Activated CD4-positive, alpha-beta T cell treated with anti-CD3 and anti-CD28 coated beads, Interleukin-2, amount 50 U/mL, for 24 hours (primary cell): ENCODE results near the gene SERPINB1.
"Not testable (repeated sequence)": the region's sequence is repeated elsewhere in the genome, so short reads cannot be mapped to it uniquely, and the experiment has no call there.

Source experiments
- DNase-seq, 2 donors: peaks; one replicate each; pipeline ENCODE4 v3.0.0-alpha.2; 2020; ENCODE audit warnings: low read depth in 1 of 2, low spot score in 1 of 2

SERPINB1 gene

DNA sequence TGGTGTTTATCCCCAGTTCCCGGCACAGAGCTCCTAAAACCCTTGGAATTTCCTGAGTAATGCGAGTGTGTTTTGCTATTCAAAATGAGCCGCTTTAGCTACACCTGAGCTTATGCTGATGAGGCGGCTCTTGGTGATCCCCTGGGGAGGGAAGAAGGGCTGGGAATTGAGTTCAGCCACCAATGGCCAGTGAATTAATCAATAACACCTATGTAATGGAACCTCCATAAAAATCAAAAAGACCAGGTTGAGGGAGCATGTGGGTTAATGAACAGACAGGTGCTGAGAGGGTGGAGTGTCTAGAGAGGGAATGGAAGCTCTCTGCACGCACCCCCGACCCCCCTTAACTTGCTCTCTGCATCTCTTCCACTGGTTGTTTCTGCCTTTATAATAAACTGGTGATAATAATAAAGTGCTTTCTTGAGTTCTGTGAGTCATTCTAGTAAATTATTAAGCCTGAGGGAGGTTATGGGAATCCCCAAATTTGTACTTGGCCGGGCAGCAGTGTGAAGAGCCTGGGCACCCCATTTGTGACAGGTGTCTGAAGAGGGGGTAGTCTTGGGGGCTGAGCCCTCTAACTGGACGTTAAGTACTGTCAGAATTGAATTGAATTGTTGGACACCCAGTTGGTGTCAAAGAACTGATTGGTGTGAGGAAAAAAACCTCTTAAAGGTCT is 24.6 kb upstream of the SERPINB1 start:
- no peak for DNase-seq

- DNase-seq, result no peak
Measured at GRCh38 chr6:2865694-2866151, 24.1 kb upstream of the SERPINB1 start.

- no peak for DNase-seq
Measured at GRCh38 chr6:2865270-2865669, 23.6 kb upstream of the SERPINB1 start.

DNA sequence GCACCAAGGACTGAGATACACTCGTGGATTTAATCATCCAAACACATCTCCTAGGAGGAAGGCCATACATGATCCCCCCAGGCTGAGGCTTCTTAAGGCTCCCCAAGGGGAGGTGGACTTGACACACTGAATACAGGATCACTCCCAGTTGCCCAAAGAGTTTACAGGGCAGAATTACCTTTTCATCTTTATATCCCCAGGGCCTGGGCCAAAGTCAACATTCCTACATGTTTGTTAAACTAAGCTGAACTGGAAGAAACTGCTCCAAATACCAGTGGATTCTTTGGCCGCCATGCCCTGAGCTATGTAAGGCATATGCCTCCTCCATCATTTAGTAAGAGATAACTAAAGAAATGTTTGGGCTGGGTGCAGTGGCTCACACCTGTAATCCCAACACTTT is 22.2 kb upstream of the SERPINB1 start:
- DNase-seq, result no peak

- DNase-seq, result no peak
Measured at GRCh38 chr6:2862712-2863181, 21.1 kb upstream of the SERPINB1 start.

GRCh38 chr6:2861822-2862164 is 20.1 kb upstream of the SERPINB1 start:
- DNase-seq, result no peak

DNA sequence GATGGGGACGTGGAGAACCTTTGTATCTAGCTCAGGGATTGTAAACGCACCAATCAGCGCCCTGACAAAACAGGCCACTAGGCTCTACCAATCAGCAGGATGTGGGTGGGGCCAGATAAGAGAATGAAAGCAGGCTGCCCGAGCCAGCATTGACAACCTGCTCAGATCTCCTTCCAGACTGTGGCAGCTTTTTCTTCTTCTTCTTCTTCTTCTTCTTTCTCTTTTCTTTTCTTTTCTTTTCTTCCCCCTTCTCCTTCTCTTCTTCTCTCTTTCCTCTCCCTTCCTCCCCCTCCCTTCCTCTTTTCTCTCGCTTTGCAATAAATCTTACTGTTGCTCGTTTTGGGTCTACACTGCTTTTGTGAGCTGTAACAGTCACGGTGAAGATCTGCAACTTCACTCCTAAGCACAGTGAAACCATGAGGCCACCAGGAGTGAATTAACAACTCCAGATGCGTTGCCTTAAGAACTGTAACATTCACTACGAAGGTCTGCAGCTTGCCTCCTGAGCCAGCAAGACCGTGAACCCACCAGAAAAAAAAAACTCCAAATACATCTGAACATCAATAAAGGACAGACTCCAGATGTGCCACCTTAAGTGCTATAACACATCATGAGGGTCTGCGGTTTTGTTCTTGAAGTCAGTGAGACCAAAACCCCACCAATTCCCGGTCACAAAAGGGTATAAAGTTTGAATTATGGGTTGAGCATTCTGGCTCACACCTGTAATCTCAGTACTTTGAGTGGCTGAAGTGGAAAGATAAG is 19.6 kb upstream of the SERPINB1 start:
- no peak for DNase-seq

DNA sequence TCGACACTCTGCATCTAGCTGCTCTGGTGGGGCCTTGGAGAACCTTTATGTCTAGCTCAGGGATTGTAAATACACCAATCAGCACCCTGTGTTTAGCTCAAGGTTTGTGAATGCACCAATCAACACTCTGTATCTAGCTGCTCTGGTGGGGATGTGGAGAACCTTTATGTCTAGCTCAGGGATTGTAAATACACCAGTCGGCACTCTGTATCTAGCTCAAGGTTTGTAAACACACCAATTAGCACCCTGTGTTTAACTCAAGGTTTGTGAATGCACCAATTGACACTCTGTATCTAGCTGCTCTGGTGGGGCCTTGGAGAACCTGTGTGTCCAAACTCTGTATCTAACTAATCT is 19.0 kb upstream of the SERPINB1 start:
- not testable (repeated sequence) for DNase-seq

DNA sequence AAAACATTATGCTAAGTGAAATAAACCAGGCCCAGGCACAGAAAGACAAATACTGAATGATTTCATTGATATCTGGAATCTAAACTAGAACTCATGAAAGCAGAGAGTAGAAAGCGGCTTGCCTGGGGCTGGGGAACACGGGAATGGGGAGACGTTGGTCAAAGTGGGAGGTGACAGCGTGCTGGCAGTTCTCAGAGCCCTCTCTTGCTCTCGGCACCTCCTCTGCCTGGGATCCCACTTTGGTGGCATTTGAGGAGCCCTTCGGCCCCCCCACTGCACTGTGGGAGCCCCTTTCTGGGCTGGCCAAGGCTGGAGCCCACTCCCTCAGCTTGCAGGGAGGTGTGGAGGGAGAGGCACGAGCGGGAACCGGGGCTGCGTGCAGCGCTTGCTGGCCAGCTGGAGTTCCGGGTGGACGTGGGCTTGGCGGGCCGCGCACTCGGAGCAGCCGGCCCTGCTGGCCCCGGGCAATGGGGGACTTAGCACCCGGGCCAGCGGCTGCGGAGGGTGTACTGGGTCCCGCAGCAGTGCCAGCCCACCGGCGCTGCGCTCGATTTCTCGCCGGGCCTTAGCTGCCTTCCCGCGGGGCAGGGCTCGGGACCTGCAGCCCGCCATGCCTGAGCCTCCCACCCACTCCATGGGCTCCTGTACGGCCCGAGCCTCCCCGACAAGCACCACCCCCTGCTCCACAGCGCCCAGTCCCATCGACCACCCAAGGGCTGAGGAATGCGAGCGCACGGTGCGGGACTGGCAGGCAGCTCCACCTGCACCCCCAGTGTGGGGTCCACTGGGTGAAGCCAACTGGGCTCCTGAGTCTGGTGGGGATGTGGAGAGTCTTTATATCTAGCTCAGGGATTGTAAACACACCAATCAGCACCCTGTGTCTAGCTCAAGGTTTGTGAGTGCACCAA is 18.4 kb upstream of the SERPINB1 start:
- not testable (repeated sequence) for DNase-seq

DNA sequence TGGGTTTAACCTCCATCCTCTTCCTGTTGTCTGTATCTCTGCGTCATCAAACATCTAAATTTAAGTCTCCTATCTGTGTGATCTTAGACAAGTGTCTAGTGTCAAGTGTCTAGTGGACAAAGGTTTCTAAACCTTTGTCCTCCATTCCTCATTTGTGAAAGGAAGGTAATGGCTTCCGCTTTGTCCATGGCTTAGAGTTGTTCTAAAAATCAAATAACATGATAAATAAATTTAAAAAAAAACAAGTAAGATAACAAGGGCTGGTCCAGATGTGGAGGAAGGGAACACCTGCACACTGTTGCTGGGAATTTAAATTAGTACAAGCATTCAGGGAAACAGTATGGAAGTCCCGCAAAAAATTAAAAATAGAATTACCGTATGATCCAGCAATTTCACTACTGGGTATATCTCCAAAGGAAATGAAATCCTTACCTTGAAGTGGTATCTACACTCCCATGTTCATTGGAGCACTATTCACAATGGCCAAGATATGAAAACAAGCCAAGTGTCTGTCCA is 17.6 kb upstream of the SERPINB1 start:
- DNase-seq, result no peak

DNA sequence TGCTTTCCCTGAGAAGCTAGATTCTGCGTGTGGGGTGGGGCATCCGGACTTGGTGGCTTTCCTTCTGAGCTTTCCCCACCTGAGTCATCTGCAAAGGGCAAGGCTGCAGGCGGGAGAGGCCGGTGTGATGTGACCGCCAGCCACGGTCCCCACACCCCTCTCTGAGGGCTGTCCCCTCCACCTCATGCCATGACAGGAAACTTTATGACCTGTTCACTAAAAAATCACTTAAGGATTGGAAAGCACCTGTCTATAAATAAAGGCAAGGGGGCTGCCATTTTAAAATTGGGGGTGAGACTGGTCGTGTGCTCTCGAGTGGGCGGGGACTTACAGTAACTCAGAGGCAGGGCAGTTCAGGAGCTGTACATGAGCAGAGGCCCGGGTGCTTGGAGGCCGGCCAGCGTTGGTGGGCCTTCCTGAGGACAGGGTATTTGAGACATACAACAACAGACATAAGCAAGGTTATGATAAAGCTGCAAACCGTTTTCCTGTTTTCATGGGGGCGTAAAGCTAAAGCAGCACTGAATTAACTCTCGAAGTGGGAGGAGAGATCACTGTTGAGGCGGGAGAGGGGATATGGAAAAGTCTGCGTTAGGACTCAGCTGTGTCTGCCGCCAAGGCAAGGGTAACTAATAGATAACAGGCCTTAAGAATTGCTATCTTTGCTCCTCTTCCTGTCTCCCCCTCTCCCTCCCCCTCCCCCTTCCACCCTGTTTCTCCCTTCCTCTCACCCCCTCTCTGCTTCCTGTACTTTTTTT is 16.1 kb upstream of the SERPINB1 start:
- peak in 1 of 2 donors; percentile 58 for DNase-seq

DNA sequence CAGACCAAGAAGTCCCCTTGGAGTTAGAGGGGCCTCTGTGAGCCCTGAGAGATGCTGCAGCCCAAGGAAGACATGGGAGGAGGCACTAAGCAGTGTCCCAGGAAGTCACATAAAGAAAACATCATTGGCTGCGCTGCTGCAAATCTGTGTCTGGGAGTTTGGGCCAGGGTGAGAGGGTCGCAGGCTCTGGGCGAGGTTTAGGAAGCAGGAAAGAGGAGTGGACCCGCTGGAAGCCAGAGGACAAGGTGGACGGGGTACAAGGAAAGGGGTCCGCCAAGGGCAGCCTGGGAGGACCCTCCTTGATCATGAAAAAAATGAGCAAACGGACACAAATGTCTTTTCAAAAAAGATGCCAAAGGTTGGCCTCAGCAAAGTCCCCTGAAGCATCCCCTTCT is 15.5 kb upstream of the SERPINB1 start:
- no peak for DNase-seq

- no peak for DNase-seq
Measured at GRCh38 chr6:2855061-2855519, 13.4 kb upstream of the SERPINB1 start.

DNA sequence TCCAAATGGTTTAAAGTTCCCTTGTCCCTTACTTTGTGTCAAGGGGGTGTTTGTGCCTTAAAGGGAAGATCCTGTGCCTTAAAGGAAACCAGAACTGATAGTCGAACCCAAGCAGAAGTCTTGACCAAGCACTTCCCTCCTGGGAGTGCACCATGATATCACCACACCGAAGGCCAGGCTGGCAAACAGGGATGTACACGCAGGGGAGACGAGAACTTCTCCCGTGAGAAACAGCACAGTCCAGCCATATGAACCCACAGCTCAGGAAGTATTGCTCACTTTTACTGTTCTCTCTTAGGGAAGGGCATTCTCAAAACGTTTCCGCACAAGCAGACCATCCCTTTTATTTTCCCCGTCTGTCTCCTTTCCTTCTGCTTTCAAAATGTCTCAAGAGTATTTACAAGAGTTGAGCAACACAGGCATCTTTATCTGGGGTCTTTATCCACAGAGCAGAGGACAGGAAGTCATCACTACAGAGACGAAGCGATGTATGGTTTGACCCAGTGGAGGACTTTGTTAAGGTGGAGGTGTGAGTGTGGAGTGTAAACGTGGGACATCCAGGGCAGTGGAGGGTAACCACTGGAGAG is 12.8 kb upstream of the SERPINB1 start:
- DNase-seq, result no peak

DNA sequence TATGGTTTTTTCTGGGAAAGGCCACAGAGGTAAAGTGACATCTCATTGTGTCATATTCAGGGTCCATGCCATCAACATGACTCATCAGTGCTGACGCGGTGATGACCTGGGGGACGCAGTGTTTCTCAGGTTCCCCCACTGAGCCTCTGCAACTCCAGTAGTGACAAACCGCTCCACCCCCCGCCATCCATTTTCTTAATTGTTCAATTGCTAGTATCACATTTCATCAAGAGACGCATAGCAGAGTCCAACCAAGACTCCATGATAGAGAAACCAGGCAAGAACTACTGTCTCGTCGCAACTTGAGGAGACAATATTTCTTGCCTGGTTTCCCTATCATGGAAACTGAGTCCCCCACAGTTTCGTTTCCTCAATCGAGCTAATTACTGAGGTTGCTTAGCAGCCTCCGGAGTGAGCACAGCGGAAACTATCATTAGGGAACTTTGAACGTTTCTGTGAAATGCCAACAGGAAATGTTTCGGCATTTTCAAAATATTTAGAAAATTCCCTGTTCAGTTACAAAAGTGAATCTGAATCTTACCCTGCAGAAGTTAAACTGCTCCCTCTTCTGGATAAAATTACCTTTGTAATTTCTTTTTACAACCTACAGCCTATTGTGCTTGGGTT is 12.2 kb upstream of the SERPINB1 start:
- peak; percentile 56 to 82 for DNase-seq

DNA sequence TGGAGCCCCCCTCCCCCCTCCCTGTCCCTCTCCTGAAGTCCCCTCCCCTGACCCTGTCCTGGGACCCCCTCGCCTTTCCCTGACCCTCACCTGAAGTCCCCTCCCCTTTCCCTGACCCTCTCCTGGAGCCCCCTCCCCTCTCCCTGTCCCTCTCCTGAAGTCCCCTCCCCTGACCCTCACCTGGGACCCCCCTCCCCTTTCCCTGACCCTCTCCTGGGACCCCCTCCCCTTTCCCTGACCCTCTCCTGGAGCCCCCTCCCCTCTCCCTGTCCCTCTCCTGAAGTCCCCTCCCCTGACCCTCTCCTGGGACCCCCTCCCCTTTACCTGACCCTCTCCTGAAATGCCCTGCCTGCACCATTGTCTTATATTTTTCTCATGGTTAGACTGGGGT is 11.7 kb upstream of the SERPINB1 start:
- not testable (repeated sequence) for DNase-seq

DNA sequence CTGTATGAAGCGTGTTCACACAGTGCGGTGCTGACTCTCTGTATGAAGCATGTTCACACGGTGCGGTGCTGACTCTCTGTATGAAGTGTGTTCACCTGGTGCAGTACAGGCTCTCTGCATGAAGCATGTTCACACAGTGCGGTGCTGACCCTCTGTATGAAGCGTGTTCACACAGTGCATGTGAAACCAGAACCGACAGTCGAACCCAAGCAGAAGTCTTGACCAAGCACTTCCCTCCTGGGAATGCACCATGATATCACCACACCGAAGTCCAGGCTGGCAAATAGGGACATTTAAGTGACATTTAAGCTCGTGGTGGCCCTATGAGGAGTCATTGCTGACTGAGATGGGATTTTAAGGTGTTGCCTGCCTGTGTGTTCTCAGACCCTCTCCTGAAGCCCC is 11.3 kb upstream of the SERPINB1 start:
- DNase-seq, result no peak

DNA sequence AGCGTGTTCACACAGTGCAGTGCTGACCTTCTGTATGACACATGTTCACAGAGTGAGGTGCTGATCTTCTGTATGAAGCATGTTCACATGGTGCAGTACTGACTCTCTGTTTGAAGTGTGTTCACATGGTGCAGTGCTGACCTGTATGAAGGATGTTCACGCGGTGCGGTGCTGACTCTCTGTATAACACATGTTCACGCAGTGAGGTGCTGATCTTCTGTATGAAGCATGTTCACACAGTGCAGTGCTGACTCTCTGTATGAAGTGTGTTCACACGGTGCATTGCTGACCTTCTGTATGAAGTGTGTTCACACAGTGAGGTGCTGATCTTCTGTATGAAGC is 10.8 kb upstream of the SERPINB1 start:
- no peak for DNase-seq

DNA sequence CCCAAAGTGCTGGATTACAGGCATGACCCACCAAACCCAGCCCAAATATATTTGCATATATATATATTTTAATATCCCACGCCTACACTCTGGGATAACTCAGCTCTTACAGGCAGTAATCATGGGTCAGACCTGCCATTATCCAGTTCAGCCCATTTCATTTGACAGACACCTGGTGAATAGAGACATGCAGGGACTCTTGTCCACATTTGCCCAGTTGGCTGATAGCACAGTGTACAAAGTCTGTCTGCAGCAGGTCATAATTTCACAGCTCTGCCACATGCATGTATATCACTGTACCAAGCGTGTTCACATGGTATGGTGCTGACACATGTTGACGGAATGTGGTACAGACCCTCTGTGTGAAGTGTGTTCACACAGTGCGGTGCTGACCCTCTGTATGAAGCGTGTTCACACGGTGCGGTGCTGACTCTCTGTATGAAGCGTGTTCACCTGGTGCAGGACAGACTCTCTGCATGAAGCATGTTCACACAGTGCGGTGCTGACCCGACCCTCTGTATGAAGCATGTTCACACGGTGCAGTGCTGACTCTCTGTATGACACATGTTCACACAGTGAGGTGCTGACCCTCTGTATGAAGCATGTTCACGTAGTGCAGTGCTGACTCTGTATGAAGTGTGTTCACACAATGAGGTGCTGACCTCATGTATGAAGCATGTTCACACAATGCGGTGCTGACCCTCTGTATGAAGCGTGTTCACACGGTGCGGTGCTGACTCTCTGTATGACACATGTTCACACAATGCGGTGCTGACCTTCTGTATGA is 10.3 kb upstream of the SERPINB1 start:
- DNase-seq, result no peak
